ENCODE results near the gene SBSN. TPM values are rescaled to one million over a fixed set of nuclear protein-coding genes. Genes with fewer than 3 reads are reported as not detected.

SBSN gene
- total and polyA plus RNA-seq, 10 of the 15 experiments (the other 5 are each of a cell fraction or from before 2014, with no cell fraction given): 0.09 TPM; not detected in 9

GRCh38 chr19:35478794-35479677, 49.1 kb downstream of the SBSN start:
- DNase-seq (ENCODE audit: low read depth, low spot score) (no peak), FAIRE-seq (no peak), ATAC-seq (no peak)
- WGBS (ENCODE audit: insufficient coverage, insufficient replicate concordance, low lambda C conversion rate, missing lambda C conversion rate): 77% methylated on average over 21 of the region's 21 CpGs
- Histone ChIP-seq H3K9me3 (replicated peaks; ENCODE audit: control insufficient read depth, insufficient read depth, low read length) (no peaks in the 10 kb centered on the region), H4K20me1 (ENCODE audit: control insufficient read depth, insufficient read depth) (no peaks in the 10 kb centered on the region), H3K36me3 (ENCODE audit: control insufficient read depth in 2 of 2, insufficient read depth in 2 of 2, low read length in 1 of 2) (no peaks in the 10 kb centered on the region), H3K4me2 (ENCODE audit: control insufficient read depth, insufficient read depth) (no peak overlapping the region), H3K27ac (ENCODE audit: control insufficient read depth, insufficient read depth) (no peak overlapping the region), H3K4me1 (ENCODE audit: control insufficient read depth, insufficient read depth, low read length) (peaks cover under 1% of the 10 kb centered on the region), H3K27me3 (replicated peaks in 1 of 2; ENCODE audit: control insufficient read depth in 2 of 2, insufficient read depth in 2 of 2, low read length in 1 of 2) (no peaks in the 10 kb centered on the region), H3K9ac (ENCODE audit: control insufficient read depth, insufficient read depth, low read length) (no peak overlapping the region), H2AFZ (ENCODE audit: control insufficient read depth, low read depth, low read length) (no peak overlapping the region), H3K79me2 (ENCODE audit: control insufficient read depth, insufficient read depth, low read length) (no peaks in the 10 kb centered on the region), H3K4me3 (no peak overlapping the region)
- ChIA-PET RAD21 (ENCODE audit: unreplicated experiment) (interaction anchor here (0.6 to 2.0 kb wide), 4 partner anchors 11 to 36 kb away, joined by 3 to 7 read pairs (median 4); no protein-coding TSS in a partner anchor), SMC1A (ENCODE audit: uncharacterized antibody, unreplicated experiment) (interaction anchor here (1.1 to 1.6 kb wide), 3 partner anchors 9 to 126 kb away, joined by 4 to 8 read pairs (median 7); no protein-coding TSS in a partner anchor), POLR2A (no interaction called here), CTCF (interaction anchor here (1.5 to 3.0 kb wide), 4 partner anchors 16 to 126 kb away, joined by 3 to 16 read pairs (median 8); no protein-coding TSS in a partner anchor)
- TF ChIP-seq, protein P1, sequence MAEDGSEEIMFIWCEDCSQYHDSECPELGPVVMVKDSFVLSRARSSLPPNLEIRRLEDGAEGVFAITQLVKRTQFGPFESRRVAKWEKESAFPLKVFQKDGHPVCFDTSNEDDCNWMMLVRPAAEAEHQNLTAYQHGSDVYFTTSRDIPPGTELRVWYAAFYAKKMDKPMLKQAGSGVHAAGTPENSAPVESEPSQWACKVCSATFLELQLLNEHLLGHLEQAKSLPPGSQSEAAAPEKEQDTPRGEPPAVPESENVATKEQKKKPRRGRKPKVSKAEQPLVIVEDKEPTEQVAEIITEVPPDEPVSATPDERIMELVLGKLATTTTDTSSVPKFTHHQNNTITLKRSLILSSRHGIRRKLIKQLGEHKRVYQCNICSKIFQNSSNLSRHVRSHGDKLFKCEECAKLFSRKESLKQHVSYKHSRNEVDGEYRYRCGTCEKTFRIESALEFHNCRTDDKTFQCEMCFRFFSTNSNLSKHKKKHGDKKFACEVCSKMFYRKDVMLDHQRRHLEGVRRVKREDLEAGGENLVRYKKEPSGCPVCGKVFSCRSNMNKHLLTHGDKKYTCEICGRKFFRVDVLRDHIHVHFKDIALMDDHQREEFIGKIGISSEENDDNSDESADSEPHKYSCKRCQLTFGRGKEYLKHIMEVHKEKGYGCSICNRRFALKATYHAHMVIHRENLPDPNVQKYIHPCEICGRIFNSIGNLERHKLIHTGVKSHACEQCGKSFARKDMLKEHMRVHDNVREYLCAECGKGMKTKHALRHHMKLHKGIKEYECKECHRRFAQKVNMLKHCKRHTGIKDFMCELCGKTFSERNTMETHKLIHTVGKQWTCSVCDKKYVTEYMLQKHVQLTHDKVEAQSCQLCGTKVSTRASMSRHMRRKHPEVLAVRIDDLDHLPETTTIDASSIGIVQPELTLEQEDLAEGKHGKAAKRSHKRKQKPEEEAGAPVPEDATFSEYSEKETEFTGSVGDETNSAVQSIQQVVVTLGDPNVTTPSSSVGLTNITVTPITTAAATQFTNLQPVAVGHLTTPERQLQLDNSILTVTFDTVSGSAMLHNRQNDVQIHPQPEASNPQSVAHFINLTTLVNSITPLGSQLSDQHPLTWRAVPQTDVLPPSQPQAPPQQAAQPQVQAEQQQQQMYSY (CRISPR knock-in tag; IDR thresholded peaks at IDR 0.05): no peak
- no peak for TF ChIP-seq NFIC (IDR thresholded peaks at IDR 0.05; ENCODE audit: low read depth, low read length)
- no peak for TF ChIP-seq TCF3 (IDR thresholded peaks at IDR 0.05; ENCODE audit: borderline replicate concordance, insufficient read depth, low read depth, low read length)
- in situ Hi-C loops (cut with MboI) (no loop called here), intact Hi-C loops (cut with micrococcal nuclease; ENCODE audit: unreplicated experiment) (no loop called here)
- no TSS peak for BruUV-seq (replicated peaks)

Data from GM12878 (cell line).